Right lobe of liver (tissue), 6 donors: ENCODE data around the gene CALY. TPM values are rescaled to one million over a fixed set of nuclear protein-coding genes. Genes with fewer than 3 reads are reported as not detected.

Experiments used
- ATAC-seq, 4 donors: fragments of 200-7000 bp; cut with Tn5 transposase; one replicate each; pipeline ENCODE4 v1.9.1; 2020; ENCODE audit warnings: mild to moderate bottlenecking in 4 of 4, moderate library complexity in 4 of 4
- DNase-seq, 3 donors: peaks; one replicate each; pipeline ENCODE4 v3.0.0-alpha.2; 2020
- H3K27ac ChIP-seq, 3 donors: fragments of 200-600 bp; one replicate each; pipeline ENCODE4 v1.8.0; 2022
- H3K27me3 ChIP-seq, 2 donors: fragments of 200-600 bp; one replicate each; pipeline ENCODE4 v1.8.0; 2022
- H3K36me3 ChIP-seq, 4 donors: fragments of 200-600 bp; sonication (generic) in 1 of 4; one replicate each; pipeline versions ENCODE4 v1.5.1 to v1.8.0; 2017 to 2022; ENCODE audit warnings: control low read depth in 1 of 4
- H3K4me1 ChIP-seq, 4 donors: fragments of 200-600 bp; sonication (generic) in 1 of 4; one replicate each; pipeline versions ENCODE4 v1.5.1 to v1.8.0; 2017 to 2022; ENCODE audit warnings: control low read depth in 1 of 4
- H3K4me3 ChIP-seq, 3 donors: fragments of 200-600 bp; one replicate each; pipeline ENCODE4 v1.8.0; 2022
- H3K9me3 ChIP-seq, 4 donors: fragments of 200-600 bp; sonication (generic) in 1 of 4; one replicate each; pipeline versions ENCODE4 v1.5.1 to v1.8.0; 2017 to 2022; ENCODE audit warnings: control low read depth in 1 of 4
- CTCF ChIP-seq, 4 donors: fragments of 200-600 bp in 3 of 4; fragments of 450-650 bp in 1 of 4; IDR thresholded peaks; one replicate each; pipeline versions ENCODE4 v1.5.1 to v1.8.0; 2016 to 2022; ENCODE audit warnings: antibody characterized with exemption in 4 of 4, mild to moderate bottlenecking in 2 of 4
- POLR2A ChIP-seq: fragments of 450-650 bp; IDR thresholded peaks from one replicate; pipeline ENCODE4 v1.6.1; 2017; ENCODE audit warnings: antibody characterized with exemption, mild to moderate bottlenecking
- WGBS: methylation state at CpG from one replicate; pipeline ENCODE4 v1.1.6; 2018; ENCODE audit warnings: low coverage, low lambda C conversion rate; ENCODE audit not compliant: insufficient coverage; ENCODE audit errors: missing lambda C conversion rate; 5-methylcytosine and 5-hydroxymethylcytosine counted together
- intact Hi-C, 2 donors: fragments of 100-400 bp; cut with DNase I; formaldehyde crosslinking; loops; one replicate each; pipeline versions ENCODE4 v1.11.2 to v1.14.1; 2022
- total RNA-seq, 6 experiments: library from RNA; depleted of rRNA in 2 of 6; stranded (reverse); fragments of >200 nt in 2 of 6; fragmentation: NEBNext Ultra II Directional in 3 of 6; extraction: Animal tissue kit (Norgen Biotek cat#: 25700) in 3 of 6; gene quantifications; one replicate each; pipeline versions ENCODE4 v1.1.0 to v1.2.4, GENCODE V29; 2016 to 2023
- donor health status: DM: no; HTN: yes; CAD: no.
- donor health status: DM: no; HTN: no; CAD: no.
- donor health status: DM: no; HTN: no; CAD: no.
- donor health status: DM: no; HTN: yes; CAD: no.
- donor health status: DM: no; HTN: yes; CAD: no.

The CALY gene
- total RNA-seq, 6 experiments from 2014 or later = not detected

- intact Hi-C loops = no loop called here
- TF ChIP-seq CTCF (IDR thresholded peaks at IDR 0.05) (no peak), POLR2A (no peak)
- DNase-seq = no peak
- peaks cover 6 to 85% (median 49%) of the 10 kb centered on the region in 4 donors for H3K36me3 ChIP-seq
- no peaks in the 10 kb centered on the region for H3K9me3 ChIP-seq
- ATAC-seq = no peak
- no peak overlapping the region for H3K4me3 ChIP-seq
- H3K27me3 ChIP-seq = no peaks in the 10 kb centered on the region
- H3K27ac ChIP-seq = no peak overlapping the region
- no peaks in the 10 kb centered on the region for H3K4me1 ChIP-seq
- 86% methylated on average over 16 of the region's 42 CpGs for WGBS
Measured at GRCh38 chr10:133295426-133296320, 41.0 kb downstream of the CALY start.

- ATAC-seq (peak in 1 of 4 donors; percentile 56), DNase-seq (no peak)
- H3K27me3 ChIP-seq = no peaks in the 10 kb centered on the region
- no peak for TF ChIP-seq CTCF (IDR thresholded peaks at IDR 0.05)
- peak; percentile 18 for TF ChIP-seq POLR2A
- no peak overlapping the region for H3K4me3 ChIP-seq
- intact Hi-C loops = no loop called here
- no peak overlapping the region for H3K27ac ChIP-seq
- H3K36me3 ChIP-seq = peaks cover 6 to 84% (median 46%) of the 10 kb centered on the region in 4 donors
- no peaks in the 10 kb centered on the region for H3K9me3 ChIP-seq
- H3K4me1 ChIP-seq = no peaks in the 10 kb centered on the region
- WGBS = 63% methylated on average over 7 of the region's 15 CpGs
Measured at GRCh38 chr10:133294189-133294588, 42.5 kb downstream of the CALY start.

GRCh38 chr10:133293810-133294119 lies 42.9 kb downstream of the CALY start:
- Histone ChIP-seq H3K27ac (no peak overlapping the region), H3K4me1 (no peaks in the 10 kb centered on the region), H3K9me3 (no peaks in the 10 kb centered on the region), H3K36me3 (peaks cover 6 to 84% (median 44%) of the 10 kb centered on the region in 4 donors), H3K4me3 (no peak overlapping the region), H3K27me3 (no peaks in the 10 kb centered on the region)
- ATAC-seq (no peak), DNase-seq (no peak)
- intact Hi-C loops = no loop called here
- 94% methylated on average over 2 of the region's 10 CpGs for WGBS
- TF ChIP-seq POLR2A (no peak), CTCF (IDR thresholded peaks at IDR 0.05) (no peak)

- WGBS = 47% methylated on average over 2 of the region's 38 CpGs
- H3K36me3 ChIP-seq = peaks cover 6 to 84% (median 41%) of the 10 kb centered on the region in 4 donors
- no peak overlapping the region for H3K27ac ChIP-seq
- H3K9me3 ChIP-seq = no peaks in the 10 kb centered on the region
- TF ChIP-seq CTCF (IDR thresholded peaks at IDR 0.05) (no peak), POLR2A (no peak)
- ATAC-seq = peak in 2 of 4 donors; percentile 14 to 59
- no peaks in the 10 kb centered on the region for H3K27me3 ChIP-seq
- no peak overlapping the region for H3K4me3 ChIP-seq
- intact Hi-C loops = no loop called here
- no peaks in the 10 kb centered on the region for H3K4me1 ChIP-seq
- DNase-seq = no peak
Measured at GRCh38 chr10:133292919-133293809, 43.5 kb downstream of the CALY start.
